Esophagus squamous epithelium (tissue), 5 donors: ENCODE measurements around the gene NAB1. TPM values are rescaled to one million over a fixed set of nuclear protein-coding genes. Genes with fewer than 3 reads are reported as not detected.

Experiments
- DNase-seq: peaks from one replicate; lab custom pipeline; 2025; lab: John Stamatoyannopoulos, UW
- H3K27ac ChIP-seq, 4 donors: fragments of 200-600 bp; sonication (generic); one replicate each; pipeline ENCODE4 v1.5.1; 2016 to 2019; ENCODE audit warnings: mild to moderate bottlenecking in 1 of 4
- H3K27me3 ChIP-seq, 4 donors: fragments of 200-600 bp; sonication (generic); 1 replicate in 3 of 4; 2 replicates in 1 of 4; pipeline versions ENCODE4 v1.5.1 to v1.6.0; 2017 to 2021; ENCODE audit warnings: antibody characterized with exemption in 1 of 4
- H3K36me3 ChIP-seq, 3 donors: fragments of 200-600 bp; sonication (generic); one replicate each; pipeline ENCODE4 v1.5.1; 2016 to 2019
- H3K4me1 ChIP-seq, 3 donors: fragments of 200-600 bp; sonication (generic); one replicate each; pipeline ENCODE4 v1.5.1; 2017 to 2019
- H3K4me3 ChIP-seq, 4 donors: fragments of 200-600 bp; sonication (generic); 1 replicate in 3 of 4; 2 replicates in 1 of 4; pipeline ENCODE4 v1.5.1; 2016 to 2019; ENCODE audit warnings: mild to moderate bottlenecking in 2 of 4, moderate library complexity in 1 of 4
- H3K9me3 ChIP-seq, 3 donors: fragments of 200-600 bp; sonication (generic); one replicate each; pipeline ENCODE4 v1.5.1; 2016 to 2019
- POLR2A ChIP-seq, 4 donors: fragments of 450-650 bp; IDR thresholded peaks; one replicate each; pipeline ENCODE4 v1.6.1; 2017; ENCODE audit warnings: antibody characterized with exemption in 4 of 4, mild to moderate bottlenecking in 4 of 4, moderate library complexity in 3 of 4
- WGBS, 2 donors: methylation state at CpG; one replicate each; pipeline ENCODE4 v1.1.5; 2018; 5-methylcytosine and 5-hydroxymethylcytosine counted together
- intact Hi-C: fragments of 100-400 bp; cut with DNase I; formaldehyde crosslinking; loops from one replicate; pipeline ENCODE4 v1.15.0; 2022
- total RNA-seq, 4 donors: library from RNA; depleted of rRNA; stranded (reverse); fragments of >200 nt; gene quantifications; one replicate each; pipeline ENCODE4 v1.1.0, GENCODE V29; 2016
- TF ChIP-seq, protein P1 (sequence below), 6 experiments: fragments of 450-650 bp in 4 of 6; fragments of 200-600 bp in 2 of 6; sonication (generic) in 2 of 6; IDR thresholded peaks; one replicate each; pipeline ENCODE4 v1.5.1; 2016 to 2019; ENCODE audit warnings: antibody characterized with exemption in 6 of 6, mild to moderate bottlenecking in 4 of 6, moderate library complexity in 4 of 6
- donor health status: DM: yes; HTN: yes; CAD: no.

Gene NAB1
- total RNA-seq, 4 donors from 2014 or later = 36.7 to 69.8 (median 67.7) TPM

DNA sequence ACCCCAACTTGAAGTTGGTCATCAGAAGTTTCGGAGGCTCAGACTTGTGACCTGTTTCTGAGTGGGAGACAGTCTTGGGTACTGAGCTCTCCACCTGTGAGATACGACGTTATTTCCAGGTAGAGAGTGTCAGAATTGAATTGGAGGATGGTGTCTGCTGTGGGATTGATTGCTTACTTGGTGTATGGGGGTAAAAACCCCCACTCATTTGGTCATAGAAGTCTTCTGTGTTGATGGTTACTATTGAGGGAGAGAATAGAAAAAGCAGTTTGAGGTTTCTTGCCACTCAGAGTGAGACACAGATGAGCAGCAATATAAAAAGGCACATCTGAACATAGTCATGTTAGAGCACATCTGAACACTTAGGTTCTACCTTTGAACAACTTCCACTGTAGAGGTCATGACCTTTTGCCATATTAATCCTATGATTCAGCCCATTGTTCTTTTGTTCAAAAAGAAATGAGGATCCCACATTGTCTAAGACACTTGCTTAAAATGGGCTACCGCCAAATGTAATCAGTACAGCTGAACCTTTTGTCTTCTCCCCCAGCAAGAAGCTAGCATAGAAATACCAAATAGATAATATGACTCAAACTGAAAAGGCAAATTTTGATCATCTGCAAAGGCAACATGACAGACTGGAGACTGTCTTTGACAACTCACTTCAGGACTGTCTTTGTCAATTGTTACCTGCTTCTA, 73.3 kb downstream of the NAB1 start:
- DNase-seq = no peak
- peaks cover 0 to 36% (median 32%) of the 10 kb centered on the region in 3 donors for H3K4me1 ChIP-seq
- H3K27ac ChIP-seq = no peak overlapping the region
- H3K9me3 ChIP-seq = no peaks in the 10 kb centered on the region
- WGBS, 2 donors = 54 to 73% methylated on average over 4 of the region's 4 CpGs
- no peak overlapping the region for H3K4me3 ChIP-seq
- TF ChIP-seq, protein P1, sequence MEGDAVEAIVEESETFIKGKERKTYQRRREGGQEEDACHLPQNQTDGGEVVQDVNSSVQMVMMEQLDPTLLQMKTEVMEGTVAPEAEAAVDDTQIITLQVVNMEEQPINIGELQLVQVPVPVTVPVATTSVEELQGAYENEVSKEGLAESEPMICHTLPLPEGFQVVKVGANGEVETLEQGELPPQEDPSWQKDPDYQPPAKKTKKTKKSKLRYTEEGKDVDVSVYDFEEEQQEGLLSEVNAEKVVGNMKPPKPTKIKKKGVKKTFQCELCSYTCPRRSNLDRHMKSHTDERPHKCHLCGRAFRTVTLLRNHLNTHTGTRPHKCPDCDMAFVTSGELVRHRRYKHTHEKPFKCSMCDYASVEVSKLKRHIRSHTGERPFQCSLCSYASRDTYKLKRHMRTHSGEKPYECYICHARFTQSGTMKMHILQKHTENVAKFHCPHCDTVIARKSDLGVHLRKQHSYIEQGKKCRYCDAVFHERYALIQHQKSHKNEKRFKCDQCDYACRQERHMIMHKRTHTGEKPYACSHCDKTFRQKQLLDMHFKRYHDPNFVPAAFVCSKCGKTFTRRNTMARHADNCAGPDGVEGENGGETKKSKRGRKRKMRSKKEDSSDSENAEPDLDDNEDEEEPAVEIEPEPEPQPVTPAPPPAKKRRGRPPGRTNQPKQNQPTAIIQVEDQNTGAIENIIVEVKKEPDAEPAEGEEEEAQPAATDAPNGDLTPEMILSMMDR (IDR thresholded peaks at IDR 0.05) = no peak
- TF ChIP-seq POLR2A (IDR thresholded peaks at IDR 0.05) = no peak
- no peaks in the 10 kb centered on the region for H3K36me3 ChIP-seq
- H3K27me3 ChIP-seq = no peaks in the 10 kb centered on the region
- intact Hi-C loops = no loop called here

DNA sequence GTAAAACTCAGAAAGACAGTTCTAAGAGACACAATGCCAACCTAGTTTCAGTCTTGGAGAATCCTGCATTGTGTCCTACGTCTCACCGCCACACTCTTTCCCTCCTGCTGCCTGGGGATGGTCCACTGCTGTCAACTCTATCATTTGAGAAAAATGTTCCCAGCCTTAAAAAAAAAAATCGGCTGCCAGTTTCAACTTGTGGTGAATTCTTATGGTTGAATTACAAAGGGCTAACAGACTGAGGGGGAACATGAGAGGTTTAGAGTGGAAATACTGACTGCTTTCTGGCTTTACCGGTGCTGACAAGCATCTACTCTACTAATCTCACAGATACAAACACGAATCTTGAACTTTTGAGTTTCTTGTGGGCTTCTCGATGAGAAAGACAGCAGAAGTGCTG, 74.0 kb downstream of the NAB1 start:
- no peak for TF ChIP-seq POLR2A (IDR thresholded peaks at IDR 0.05)
- TF ChIP-seq, protein P1 (IDR thresholded peaks at IDR 0.05) = no peak
- WGBS, 2 donors = 25 to 41% methylated on average over 6 of the region's 6 CpGs
- H3K4me1 ChIP-seq = peaks cover 0 to 36% (median 32%) of the 10 kb centered on the region in 3 donors
- H3K4me3 ChIP-seq = no peak overlapping the region
- no peaks in the 10 kb centered on the region for H3K9me3 ChIP-seq
- H3K27me3 ChIP-seq = no peaks in the 10 kb centered on the region
- H3K36me3 ChIP-seq = no peaks in the 10 kb centered on the region
- H3K27ac ChIP-seq = no peak overlapping the region
- DNase-seq = no peak
- intact Hi-C loops = no loop called here

DNA sequence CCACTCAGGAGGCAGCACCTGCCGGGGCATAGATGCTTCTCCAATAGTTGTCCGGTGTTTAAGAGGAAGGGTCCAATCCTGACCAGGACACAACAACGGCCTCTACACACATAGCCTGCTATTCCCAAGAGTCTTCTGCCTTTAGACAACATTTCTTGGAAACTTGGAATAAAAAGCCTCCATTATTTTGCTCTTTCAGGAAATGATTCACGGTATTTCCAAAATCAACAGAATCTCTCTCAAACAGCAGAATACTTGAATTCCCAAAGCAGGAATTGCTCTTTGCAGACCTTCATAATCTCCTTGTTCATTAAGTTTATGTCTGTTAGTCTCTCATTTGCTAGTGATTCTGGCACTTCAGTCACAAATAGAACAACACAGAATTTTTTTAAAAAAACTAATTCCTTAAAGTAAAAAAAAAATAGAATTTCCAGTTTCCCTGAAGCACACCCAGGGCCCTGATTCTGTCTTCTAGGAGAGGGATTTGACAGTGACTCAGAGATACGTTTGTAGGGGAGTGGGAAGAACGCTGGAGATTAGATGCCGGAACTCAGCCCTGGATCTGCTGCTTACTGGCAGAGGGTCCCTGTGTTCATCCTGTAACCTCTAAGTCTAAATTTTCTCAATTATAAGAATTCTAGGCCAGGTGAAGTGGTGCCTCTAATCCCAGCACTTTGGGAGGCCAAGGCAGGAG, 74.7 kb downstream of the NAB1 start:
- intact Hi-C loops = no loop called here
- no peak overlapping the region for H3K4me3 ChIP-seq
- TF ChIP-seq, protein P1 (IDR thresholded peaks at IDR 0.05) = no peak
- no peak for TF ChIP-seq POLR2A (IDR thresholded peaks at IDR 0.05)
- no peak for DNase-seq
- H3K9me3 ChIP-seq = no peaks in the 10 kb centered on the region
- no peaks in the 10 kb centered on the region for H3K36me3 ChIP-seq
- H3K27me3 ChIP-seq = no peaks in the 10 kb centered on the region
- peaks cover 0 to 30% (median 25%) of the 10 kb centered on the region in 3 donors for H3K4me1 ChIP-seq
- 56 to 61% methylated on average over 6 to 7 of the region's 7 CpGs for WGBS, 2 donors
- no peak overlapping the region for H3K27ac ChIP-seq

DNA sequence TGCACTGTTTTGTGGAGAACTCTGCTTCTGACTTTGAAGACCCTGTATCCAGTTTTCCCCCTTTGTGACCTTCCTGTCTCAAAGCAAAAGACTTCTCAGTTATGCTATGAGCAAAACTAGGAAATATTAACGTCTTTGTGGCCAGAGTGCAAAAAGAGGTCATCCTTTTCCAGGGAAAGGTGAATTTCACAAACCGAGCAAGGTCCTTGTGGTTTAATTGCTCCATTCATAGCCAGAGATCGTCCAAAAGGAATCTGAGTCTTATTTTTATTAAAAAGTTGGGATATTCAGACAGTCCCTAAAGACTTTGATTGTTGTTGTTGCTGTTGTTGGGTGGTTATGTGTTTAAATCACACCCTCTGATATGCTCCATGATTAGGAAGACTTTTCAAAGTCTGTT, 77.4 kb downstream of the NAB1 start:
- H3K4me3 ChIP-seq = no peak overlapping the region
- no peaks in the 10 kb centered on the region for H3K36me3 ChIP-seq
- TF ChIP-seq, protein P1 (IDR thresholded peaks at IDR 0.05) = no peak
- no peak for TF ChIP-seq POLR2A (IDR thresholded peaks at IDR 0.05)
- no peak for DNase-seq
- no peak overlapping the region for H3K27ac ChIP-seq
- H3K4me1 ChIP-seq = peaks cover 0 to 20% (median 15%) of the 10 kb centered on the region in 3 donors
- 53 to 83% methylated on average over 3 of the region's 3 CpGs for WGBS, 2 donors
- H3K9me3 ChIP-seq = no peaks in the 10 kb centered on the region
- intact Hi-C loops = no loop called here
- H3K27me3 ChIP-seq = no peaks in the 10 kb centered on the region

DNA sequence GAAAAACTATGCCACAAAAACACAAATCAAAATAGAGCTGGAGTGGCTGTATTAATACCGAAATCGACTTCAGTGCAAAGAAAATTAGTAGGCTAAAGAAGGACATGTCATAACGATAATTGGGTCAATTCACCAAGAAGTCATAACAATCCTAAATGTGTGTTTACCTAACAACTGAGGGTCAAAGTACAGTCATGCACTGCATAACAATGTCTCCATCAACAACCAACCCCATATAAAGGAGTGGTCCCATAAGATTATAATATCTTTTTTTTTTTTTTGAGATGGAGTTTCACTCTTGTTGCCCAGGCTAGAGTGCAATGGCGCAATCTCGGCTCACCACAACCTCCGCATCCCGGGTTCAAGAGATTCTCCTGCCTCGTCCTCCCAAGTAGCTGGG, 87.5 kb downstream of the NAB1 start:
- intact Hi-C loops = no loop called here
- H3K4me3 ChIP-seq = no peak overlapping the region
- no peaks in the 10 kb centered on the region for H3K36me3 ChIP-seq
- H3K27ac ChIP-seq = no peak overlapping the region
- TF ChIP-seq, protein P1 (IDR thresholded peaks at IDR 0.05) = no peak
- no peak for TF ChIP-seq POLR2A (IDR thresholded peaks at IDR 0.05)
- DNase-seq = no peak
- 92% methylated on average over 8 of the region's 8 CpGs for WGBS, 2 donors
- peaks cover 0 to 2% (median 0%) of the 10 kb centered on the region in 3 donors for H3K9me3 ChIP-seq
- H3K4me1 ChIP-seq = no peaks in the 10 kb centered on the region
- no peaks in the 10 kb centered on the region for H3K27me3 ChIP-seq
